Lung (tissue), 12 donors: Measurements from ENCODE around the gene FFAR1. TPM values are rescaled to one million over a fixed set of nuclear protein-coding genes. Genes with fewer than 3 reads are reported as not detected.

Experiments used
- ATAC-seq: fragments of 200-7000 bp; cut with Tn5 transposase; one replicate; pipeline ENCODE4 v1.9.1; 2020; ENCODE audit warnings: moderate number of reproducible peaks; ENCODE audit not compliant: insufficient read depth, low FRiP score
- DNase-seq, 3 donors: peaks; one replicate each; pipeline ENCODE4 v3.0.0-alpha.2; 2013 to 2017
- H3K27ac ChIP-seq, 2 donors: one replicate each; pipeline ENCODE4 v1.5.1; 2013; ENCODE audit warnings: mild to moderate bottlenecking in 2 of 2, moderate library complexity in 2 of 2, control low read depth in 1 of 2, inconsistent platforms in 1 of 2, low read depth in 1 of 2, low read length in 1 of 2
- H3K27me3 ChIP-seq, 3 donors: one replicate each; pipeline ENCODE4 v1.5.1; 2013; ENCODE audit warnings: low read length in 2 of 3; ENCODE audit not compliant: control insufficient read depth in 3 of 3, insufficient read depth in 3 of 3
- H3K36me3 ChIP-seq, 4 donors: one replicate each; pipeline ENCODE4 v1.5.1; 2013; ENCODE audit warnings: low read length in 4 of 4, mild to moderate bottlenecking in 1 of 4, moderate library complexity in 1 of 4; ENCODE audit not compliant: control insufficient read depth in 4 of 4, insufficient read depth in 4 of 4
- H3K4me1 ChIP-seq, 5 donors: one replicate each; pipeline ENCODE4 v1.5.1; 2013; ENCODE audit warnings: low read length in 5 of 5, mild to moderate bottlenecking in 2 of 5, moderate library complexity in 1 of 5; ENCODE audit not compliant: control insufficient read depth in 5 of 5, insufficient read depth in 5 of 5
- H3K4me3 ChIP-seq: one replicate; pipeline ENCODE4 v1.5.1; 2013; ENCODE audit warnings: mild to moderate bottlenecking, control low read depth, moderate library complexity
- H3K9ac ChIP-seq, 2 donors: one replicate each; pipeline ENCODE4 v1.5.1; 2013; ENCODE audit warnings: low read length in 2 of 2, control low read depth in 1 of 2; ENCODE audit not compliant: insufficient read depth in 1 of 2
- H3K9me3 ChIP-seq, 4 donors: one replicate each; pipeline ENCODE4 v1.5.1; 2013; ENCODE audit warnings: low read length in 3 of 4, mild to moderate bottlenecking in 1 of 4, moderate library complexity in 1 of 4; ENCODE audit not compliant: control insufficient read depth in 4 of 4, insufficient read depth in 3 of 4
- CTCF ChIP-seq: IDR thresholded peaks from 2 replicates; pipeline ENCODE4 v1.5.1; 2012; ENCODE audit warnings: mild to moderate bottlenecking; ENCODE audit errors: control extremely low read depth, extremely low read depth
- WGBS, 2 donors: extraction: QIAGEN DNeasy Blood & Tissue Kit; methylation state at CpG; one replicate each; pipeline ENCODE4 v1.1.7; 2013; 5-methylcytosine and 5-hydroxymethylcytosine counted together
- polyA plus RNA-seq, 2 donors: library from polyadenylated mRNA; stranded (reverse); fragments of 200-250 nt; gene quantifications; one replicate each; pipeline ENCODE4 v1.2.1, GENCODE V29; 2013
- total RNA-seq, 2 donors: library from RNA; depleted of rRNA in 1 of 2; stranded (reverse); fragments of >200 nt in 1 of 2; gene quantifications; one replicate each; pipeline ENCODE4 v1.2.1, GENCODE V29; 2014 to 2021
- donor health status: control.
- donor health status: control.
- donor health status: Bipolar disorder and iron deficiency.
- donor health status: healthy.
- donor health status: DM: yes; HTN: yes; CAD: no.

FFAR1 gene
- total and polyA plus RNA-seq, 4 donors = 0.06 to 1.1 (median 0.43) TPM

GRCh38 chr19:35334144-35334753 lies 13.5 kb upstream of the FFAR1 start:
- no peak for DNase-seq

DNA sequence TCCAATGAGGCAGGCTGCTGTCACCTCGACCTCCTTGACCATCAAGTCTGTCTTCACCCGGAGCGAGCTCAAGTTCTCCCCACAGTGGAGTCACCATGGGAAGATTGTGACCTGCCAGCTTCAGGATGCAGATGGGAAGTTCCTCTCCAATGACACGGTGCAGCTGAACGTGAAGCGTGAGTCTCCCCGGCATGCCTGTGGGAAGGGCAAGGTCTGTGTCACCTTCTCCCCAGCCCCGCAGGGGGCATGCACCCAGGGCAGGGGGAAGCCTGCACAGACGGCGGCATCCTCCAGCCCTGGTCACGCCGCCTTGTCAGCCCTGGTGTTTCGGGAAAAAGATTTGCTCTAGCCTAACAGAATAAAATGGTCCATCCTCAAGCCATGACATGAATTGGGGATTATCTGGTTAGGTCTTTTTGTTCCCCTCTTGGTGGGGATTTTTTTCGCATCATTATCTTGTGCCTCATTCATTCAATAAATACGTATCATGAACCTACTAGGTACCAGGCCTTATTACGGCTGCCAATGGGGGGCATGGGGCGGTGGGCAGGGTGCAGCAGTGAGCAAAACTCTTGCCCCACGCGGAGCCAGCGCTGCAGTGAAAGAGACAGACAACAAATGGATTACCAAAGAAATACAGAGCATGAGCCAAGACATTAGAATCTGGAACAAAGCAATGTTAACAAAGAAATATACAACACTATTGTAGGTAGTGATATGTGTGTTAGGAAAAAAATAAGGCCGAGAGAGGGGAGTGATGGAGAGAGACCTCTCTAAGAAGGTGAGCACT lies 11.3 kb upstream of the FFAR1 start:
- TF ChIP-seq CTCF = no peak
- no peak overlapping the region for H3K9ac ChIP-seq
- no peaks in the 10 kb centered on the region for H3K4me1 ChIP-seq
- H3K9me3 ChIP-seq = no peaks in the 10 kb centered on the region
- no peak for ATAC-seq
- peaks cover 0 to 5% (median 0%) of the 10 kb centered on the region in 4 donors for H3K36me3 ChIP-seq
- no peak overlapping the region for H3K27ac ChIP-seq
- no peak for DNase-seq
- 88 to 90% methylated on average over 21 of the region's 21 CpGs for WGBS, 2 donors
- no peak overlapping the region for H3K4me3 ChIP-seq
- H3K27me3 ChIP-seq = no peaks in the 10 kb centered on the region

More at GRCh38 chr19:35334144-35334753, 13.5 kb upstream of the FFAR1 start:
- Histone ChIP-seq H3K9me3 (no peaks in the 10 kb centered on the region), H3K27me3 (no peaks in the 10 kb centered on the region), H3K4me3 (no peak overlapping the region), H3K9ac (no peak overlapping the region), H3K27ac (no peak overlapping the region), H3K4me1 (no peaks in the 10 kb centered on the region), H3K36me3 (peaks cover 0 to 2% (median 0%) of the 10 kb centered on the region in 4 donors)
- no peak for ATAC-seq
- WGBS, 2 donors = 77 to 92% methylated on average over 10 of the region's 10 CpGs
- no peak for TF ChIP-seq CTCF

DNA sequence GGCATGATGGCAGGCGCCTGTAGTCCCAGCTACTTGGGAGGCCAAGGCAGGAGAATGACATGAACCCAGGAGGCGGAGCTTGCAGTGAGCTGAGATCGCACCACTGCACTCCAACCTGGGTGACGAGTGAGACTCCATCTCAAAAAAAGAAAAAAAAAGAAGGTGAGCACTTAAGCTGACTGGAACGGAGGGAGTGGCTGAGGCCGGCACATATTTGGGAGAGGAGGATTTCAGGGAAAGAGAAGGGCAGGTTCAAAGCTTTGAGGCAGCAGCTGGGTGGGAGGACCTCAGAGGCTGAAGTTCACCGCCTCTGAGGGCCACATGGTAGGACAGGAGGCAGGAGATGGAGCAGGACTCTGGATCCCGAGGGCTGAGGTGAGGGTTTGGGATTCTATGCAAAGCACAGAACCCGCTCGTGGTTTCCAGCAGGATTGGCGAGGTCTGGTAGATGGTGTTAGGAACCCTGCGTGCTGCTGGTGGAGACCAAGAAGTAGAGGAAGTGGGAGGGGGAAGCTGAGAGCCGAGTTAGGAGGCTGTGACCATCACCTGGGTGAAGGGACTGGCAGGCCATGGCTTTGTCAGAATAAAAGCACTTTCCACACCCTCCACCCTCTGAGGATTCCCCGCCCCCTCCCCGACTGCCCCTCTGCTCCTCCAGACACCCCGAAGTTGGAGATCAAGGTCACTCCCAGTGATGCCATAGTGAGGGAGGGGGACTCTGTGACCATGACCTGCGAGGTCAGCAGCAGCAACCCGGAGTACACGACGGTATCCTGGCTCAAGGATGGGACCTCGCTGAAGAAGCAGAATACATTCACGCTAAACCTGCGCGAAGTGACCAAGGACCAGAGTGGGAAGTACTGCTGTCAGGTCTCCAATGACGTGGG lies 10.4 kb upstream of the FFAR1 start:
- no peak for TF ChIP-seq CTCF
- Histone ChIP-seq H3K9me3 (no peaks in the 10 kb centered on the region), H3K36me3 (peaks cover 0 to 5% (median 0%) of the 10 kb centered on the region in 4 donors), H3K4me3 (no peak overlapping the region), H3K27ac (no peak overlapping the region), H3K4me1 (no peaks in the 10 kb centered on the region), H3K27me3 (no peaks in the 10 kb centered on the region), H3K9ac (no peak overlapping the region)
- 78 to 85% methylated on average over 25 of the region's 25 CpGs for WGBS, 2 donors
- DNase-seq (no peak), ATAC-seq (no peak)
